GM18498 (cell line): ENCODE measurements around the gene FUT2.
"Not testable (repeated sequence)": the region's sequence is repeated elsewhere in the genome, so short reads cannot be mapped to it uniquely, and the experiment has no call there.

Experiments used
- ATAC-seq: cut with Tn5 transposase; IDR thresholded peaks from one replicate; pipeline ENCODE4 v1.9.1; 2021; ENCODE audit warnings: mild to moderate bottlenecking, moderate library complexity; ENCODE audit not compliant: unreplicated experiment

Gene FUT2

GRCh38 chr19:48698046-48698445, 2.3 kb downstream of the FUT2 start:
- ATAC-seq: no peak

GRCh38 chr19:48702701-48703100, 6.9 kb downstream of the FUT2 start:
- no peak for ATAC-seq

GRCh38 chr19:48703316-48703715, 7.5 kb downstream of the FUT2 start:
- no peak for ATAC-seq

GRCh38 chr19:48705431-48705830, 9.7 kb downstream of the FUT2 start:
- no peak for ATAC-seq

GRCh38 chr19:48708471-48708870, 12.7 kb downstream of the FUT2 start:
- no peak for ATAC-seq

GRCh38 chr19:48711106-48711662, 15.4 kb downstream of the FUT2 start:
- ATAC-seq: no peak

GRCh38 chr19:48713041-48713863, 17.5 kb downstream of the FUT2 start:
- no peak for ATAC-seq

GRCh38 chr19:48713864-48714755, 18.3 kb downstream of the FUT2 start:
- ATAC-seq: peak; percentile 90

GRCh38 chr19:48714759-48715675, 19.2 kb downstream of the FUT2 start:
- ATAC-seq: no peak

- no peak for ATAC-seq
Observed at GRCh38 chr19:48715681-48716171, 20.0 kb downstream of the FUT2 start.

- ATAC-seq: no peak
Observed at GRCh38 chr19:48716562-48717291, 21.0 kb downstream of the FUT2 start.

- ATAC-seq: not testable (repeated sequence)
Observed at GRCh38 chr19:48718106-48718505, 22.3 kb downstream of the FUT2 start.

GRCh38 chr19:48718711-48719231, 23.0 kb downstream of the FUT2 start:
- ATAC-seq: no peak

GRCh38 chr19:48719263-48720171, 23.7 kb downstream of the FUT2 start, which contains the start of gene MAMSTR:
Gene MAMSTR (minus strand): TSS chr19:48719725. CDS start chr19:48719031, 694 bp downstream.
- no peak for ATAC-seq

- ATAC-seq: peak; percentile 6
Observed at GRCh38 chr19:48720251-48720612, 24.5 kb downstream of the FUT2 start.

- peak; percentile 74 for ATAC-seq
Observed at GRCh38 chr19:48720613-48721296, 25.0 kb downstream of the FUT2 start.

GRCh38 chr19:48722196-48722708, 26.5 kb downstream of the FUT2 start:
- ATAC-seq: no peak
